HG03521 (cell line): ENCODE results near the gene ZDHHC4.

Experiments
- ATAC-seq: cut with Tn5 transposase; IDR thresholded peaks from one replicate; pipeline ENCODE4 v1.9.1; 2021; ENCODE audit warnings: mild to moderate bottlenecking, moderate library complexity; ENCODE audit not compliant: unreplicated experiment

The ZDHHC4 gene

GRCh38 chr7:6577369-6578113, at the start of gene ZDHHC4:
ZDHHC4 (plus strand) TSS chr7:6577454; CDS start chr7:6580562, 3,108 bp downstream.
- ATAC-seq, result peak; percentile 97

GRCh38 chr7:6528401-6529130, 48.7 kb upstream of the ZDHHC4 start:
- no peak for ATAC-seq

DNA sequence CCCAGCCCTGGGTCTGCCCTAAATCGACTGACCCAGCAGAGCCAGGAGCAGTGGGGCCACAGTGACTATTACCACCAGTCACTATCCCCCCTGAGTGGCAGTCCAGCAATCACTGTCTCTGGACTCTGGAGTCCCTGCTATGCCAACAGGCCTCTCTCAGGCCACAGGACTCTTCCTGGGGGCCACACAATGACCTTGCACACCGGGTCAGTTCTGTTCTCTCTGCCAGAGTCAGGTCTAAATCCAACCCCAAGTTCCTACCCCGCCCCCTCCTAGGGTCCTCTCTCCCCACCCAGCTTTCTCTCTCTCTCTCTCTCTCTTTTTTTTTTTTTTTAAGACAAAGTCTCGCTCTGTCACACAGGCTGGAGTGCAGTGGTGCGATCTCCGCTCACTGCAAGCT, 47.6 kb upstream of the ZDHHC4 start:
- ATAC-seq, result no peak

DNA sequence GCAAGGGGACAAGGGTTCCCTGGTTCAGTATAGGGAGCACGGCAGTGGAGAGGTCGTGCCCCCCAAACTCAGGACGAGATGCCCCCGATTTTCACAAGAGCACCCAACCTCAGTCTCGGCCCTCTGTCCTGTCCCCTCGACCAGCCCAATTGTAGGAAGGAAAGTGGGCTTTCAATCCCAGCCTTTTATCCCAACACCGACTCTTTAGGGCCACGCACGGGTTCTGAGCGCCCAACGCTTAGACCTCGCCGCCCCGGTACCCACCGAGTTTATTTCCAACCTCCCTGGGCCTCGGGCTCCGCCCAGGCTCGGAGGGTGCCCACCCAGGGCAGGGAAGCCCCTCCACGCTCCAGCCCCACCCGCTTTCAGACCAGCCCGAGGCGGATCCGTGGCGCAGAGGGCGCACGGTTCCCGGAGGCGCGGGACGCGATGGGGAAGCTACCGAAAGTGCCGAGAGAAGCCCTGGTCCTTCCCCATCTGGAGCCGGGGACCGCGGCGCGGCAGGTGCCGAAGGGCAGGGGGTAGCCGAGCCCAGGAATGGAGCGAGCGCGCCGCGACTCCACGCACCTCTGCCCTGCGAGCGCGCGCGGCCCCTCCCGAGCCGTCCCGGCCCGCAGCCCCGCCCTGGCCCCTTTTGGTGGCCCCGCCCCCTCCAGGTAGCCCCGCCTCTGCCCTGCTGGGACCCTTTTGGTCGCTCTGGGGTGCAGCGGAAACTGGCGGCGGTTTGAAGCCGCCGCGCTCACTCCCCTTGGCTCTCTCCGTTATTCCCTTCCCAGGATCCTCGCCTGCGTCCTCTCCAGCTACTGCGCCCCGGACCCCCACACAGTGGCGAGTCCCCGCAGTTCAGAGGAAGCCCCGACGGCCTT, 46.4 kb upstream of the ZDHHC4 start:
- ATAC-seq, result no peak

GRCh38 chr7:6531492-6532279, 45.6 kb upstream of the ZDHHC4 start:
- no peak for ATAC-seq

- ATAC-seq, result no peak
Observed at GRCh38 chr7:6532516-6532915, 44.7 kb upstream of the ZDHHC4 start.

DNA sequence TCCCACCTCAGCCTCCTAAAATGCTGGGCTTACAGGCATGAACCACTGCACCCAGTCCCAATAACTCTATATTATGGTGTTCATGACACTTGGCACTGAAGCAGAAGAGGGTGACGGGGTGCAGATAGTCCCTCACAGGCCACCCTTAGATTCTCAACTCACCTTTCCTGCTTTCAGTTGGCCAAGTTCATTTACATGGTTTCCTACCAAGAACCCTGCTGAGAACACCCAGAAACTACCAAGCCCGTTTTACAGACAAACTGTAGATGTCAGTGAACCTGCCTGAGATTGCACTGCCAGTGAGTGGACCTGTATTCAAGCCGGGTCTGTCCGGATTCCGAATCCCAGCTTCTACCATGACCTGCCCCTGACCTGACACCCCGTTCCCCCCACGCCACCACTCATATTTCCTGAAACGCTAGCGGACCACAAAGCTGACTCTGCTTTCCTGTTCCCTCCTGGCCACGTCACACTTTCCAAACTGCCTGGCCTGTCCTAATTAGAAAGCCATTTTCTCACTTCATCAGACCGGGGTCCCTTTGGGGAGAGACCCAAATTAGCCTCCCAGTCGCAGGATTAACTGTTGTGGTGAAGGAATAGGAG, 43.3 kb upstream of the ZDHHC4 start:
- ATAC-seq, result no peak

DNA sequence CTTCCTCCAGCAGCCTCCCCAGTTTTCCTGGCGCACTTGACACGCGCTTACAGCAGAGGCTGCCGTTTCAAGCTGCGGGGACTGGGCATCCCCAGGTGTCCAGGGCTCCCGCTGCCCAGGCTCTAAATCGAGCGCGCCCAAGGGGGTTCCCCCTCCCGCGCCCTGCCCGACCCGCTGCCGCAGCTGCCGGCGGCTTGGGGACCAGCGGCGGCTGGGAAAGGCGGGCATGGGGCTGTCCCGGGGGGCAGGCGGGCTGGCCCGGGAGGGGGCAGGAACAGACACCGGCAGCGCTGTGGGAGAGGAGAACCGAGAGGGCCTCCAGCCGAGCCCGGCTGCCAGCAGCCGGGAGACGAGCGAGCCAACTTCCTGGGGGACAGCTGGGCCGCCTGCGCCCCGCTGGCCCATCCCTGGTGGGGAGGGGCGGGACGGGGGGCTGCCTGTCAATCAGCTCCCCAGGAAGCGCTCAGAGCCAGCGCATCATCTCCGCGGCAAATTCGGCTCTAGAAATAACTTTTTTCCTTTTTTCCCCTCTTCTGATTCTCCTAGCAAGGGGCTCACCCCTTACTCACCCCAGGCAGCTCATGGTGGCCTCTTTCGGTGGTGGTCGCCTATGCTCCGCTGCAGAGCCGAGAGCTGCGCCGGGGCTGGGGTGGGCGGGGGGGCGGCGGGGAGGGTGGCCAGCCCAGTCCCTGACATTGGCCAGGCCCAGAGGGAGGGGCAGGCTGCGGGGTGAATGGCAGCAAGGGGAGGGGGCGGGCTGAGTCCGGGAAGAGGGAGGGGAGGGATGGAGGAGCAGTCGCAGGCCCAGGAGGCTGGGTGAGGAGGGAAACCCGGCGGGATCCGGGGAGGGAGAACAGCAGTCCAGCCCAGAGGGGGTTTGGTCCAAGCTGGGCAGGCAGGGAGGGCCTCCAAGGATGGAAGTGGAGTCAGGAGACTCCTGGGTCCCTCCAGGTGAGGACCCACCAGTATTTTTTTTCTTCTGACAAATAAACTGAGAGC, 40.7 kb upstream of the ZDHHC4 start:
- no peak for ATAC-seq

DNA sequence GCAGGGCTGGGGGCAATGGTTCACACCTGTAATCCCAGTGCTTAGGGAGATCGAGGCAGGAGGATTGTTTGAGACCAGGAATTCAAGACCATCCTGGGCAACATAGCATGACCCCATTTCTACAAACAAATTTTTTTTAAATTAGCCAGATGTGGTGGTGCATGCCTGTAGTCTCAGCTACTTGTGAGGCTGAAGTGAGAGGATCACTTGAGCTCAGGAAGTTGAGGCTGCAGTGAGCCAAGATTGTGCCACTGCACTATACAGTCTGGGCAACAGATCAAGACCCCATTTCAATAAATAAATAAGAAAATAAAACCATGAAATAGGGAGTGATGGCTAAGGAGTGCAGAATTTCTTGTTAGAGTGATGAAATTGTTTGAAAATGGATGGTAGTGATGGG, 34.9 kb upstream of the ZDHHC4 start:
- ATAC-seq, result no peak

- no peak for ATAC-seq
Observed at GRCh38 chr7:6545398-6546126, 31.7 kb upstream of the ZDHHC4 start.

GRCh38 chr7:6546498-6547251, 30.6 kb upstream of the ZDHHC4 start:
- ATAC-seq, result no peak

GRCh38 chr7:6547400-6547799, 29.9 kb upstream of the ZDHHC4 start:
- ATAC-seq, result no peak

- ATAC-seq, result no peak
Observed at GRCh38 chr7:6551016-6551511, 26.2 kb upstream of the ZDHHC4 start, which contains the start of gene GRID2IP. GRID2IP (minus strand) TSS chr7:6551461; CDS start chr7:6551436, 25 bp downstream.

- ATAC-seq, result no peak
Observed at GRCh38 chr7:6553448-6554044, 23.7 kb upstream of the ZDHHC4 start.

DNA sequence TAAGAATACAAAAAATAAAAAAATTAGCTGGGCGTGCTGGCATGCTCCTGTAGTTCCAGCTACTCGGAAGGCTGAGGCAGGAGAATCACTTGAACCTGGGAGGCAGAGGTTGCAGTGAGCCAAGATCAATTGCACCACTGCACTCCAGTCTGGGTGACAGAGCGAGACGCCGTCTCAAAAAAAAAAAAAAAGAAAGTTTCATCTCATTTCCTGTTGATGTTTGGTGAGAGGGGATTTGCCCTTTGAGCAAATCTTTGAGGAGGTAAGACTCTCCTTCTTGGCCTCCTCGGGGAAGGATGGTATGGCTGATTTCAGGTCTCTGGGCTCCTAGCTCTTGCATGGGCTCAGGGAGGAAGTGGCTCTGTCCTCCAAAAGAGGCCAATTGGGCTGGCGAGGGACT, 22.4 kb upstream of the ZDHHC4 start:
- no peak for ATAC-seq

DNA sequence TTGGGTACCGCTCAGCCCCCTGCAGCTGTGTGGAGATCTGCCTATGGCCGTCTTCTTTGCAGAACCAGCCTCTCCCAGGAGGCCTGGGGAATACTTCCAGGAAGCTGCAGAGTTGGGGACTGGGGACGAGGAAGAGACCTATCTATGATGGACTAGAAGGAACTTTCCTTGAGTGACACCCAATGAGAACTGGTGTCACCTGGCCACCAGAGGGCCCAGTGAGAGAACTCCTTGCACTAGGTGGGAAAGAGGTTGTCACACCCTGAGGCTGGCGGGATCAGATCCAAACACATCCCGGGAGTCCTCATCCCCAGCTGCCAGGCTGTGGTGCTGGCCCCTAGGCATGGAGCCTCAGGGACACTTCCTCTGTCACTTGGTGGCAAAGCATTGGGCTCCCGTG, 21.1 kb upstream of the ZDHHC4 start:
- no peak for ATAC-seq

DNA sequence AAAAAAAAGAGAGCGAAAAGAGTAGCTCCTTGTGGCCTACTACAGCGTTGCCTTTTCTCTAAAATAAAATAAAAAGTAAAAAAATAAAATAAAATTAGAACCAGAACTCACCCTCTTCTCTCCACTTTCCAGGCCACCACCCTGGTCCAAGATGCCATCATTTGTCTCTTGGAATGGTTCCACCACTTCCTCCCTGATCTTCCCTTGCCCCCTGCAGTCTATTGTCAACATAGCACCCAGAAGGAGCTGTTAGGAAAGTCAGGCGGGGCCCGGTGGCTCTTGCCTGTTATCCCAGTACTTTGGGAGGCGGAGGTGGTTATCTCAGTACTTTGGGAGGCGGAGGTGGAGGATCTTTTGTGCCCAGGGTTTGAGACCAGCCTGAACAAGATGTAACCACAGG, 18.4 kb upstream of the ZDHHC4 start:
- no peak for ATAC-seq
